GM19099 (cell line): Measurements from ENCODE around the gene CARS1.

Source experiments
- POLR2A ChIP-seq: IDR thresholded peaks from 3 replicates; pipeline ENCODE4 v1.6.1; 2011; ENCODE audit warnings: low read depth; ENCODE audit not compliant: insufficient read length; ENCODE audit errors: extremely low read depth

The CARS1 gene

DNA sequence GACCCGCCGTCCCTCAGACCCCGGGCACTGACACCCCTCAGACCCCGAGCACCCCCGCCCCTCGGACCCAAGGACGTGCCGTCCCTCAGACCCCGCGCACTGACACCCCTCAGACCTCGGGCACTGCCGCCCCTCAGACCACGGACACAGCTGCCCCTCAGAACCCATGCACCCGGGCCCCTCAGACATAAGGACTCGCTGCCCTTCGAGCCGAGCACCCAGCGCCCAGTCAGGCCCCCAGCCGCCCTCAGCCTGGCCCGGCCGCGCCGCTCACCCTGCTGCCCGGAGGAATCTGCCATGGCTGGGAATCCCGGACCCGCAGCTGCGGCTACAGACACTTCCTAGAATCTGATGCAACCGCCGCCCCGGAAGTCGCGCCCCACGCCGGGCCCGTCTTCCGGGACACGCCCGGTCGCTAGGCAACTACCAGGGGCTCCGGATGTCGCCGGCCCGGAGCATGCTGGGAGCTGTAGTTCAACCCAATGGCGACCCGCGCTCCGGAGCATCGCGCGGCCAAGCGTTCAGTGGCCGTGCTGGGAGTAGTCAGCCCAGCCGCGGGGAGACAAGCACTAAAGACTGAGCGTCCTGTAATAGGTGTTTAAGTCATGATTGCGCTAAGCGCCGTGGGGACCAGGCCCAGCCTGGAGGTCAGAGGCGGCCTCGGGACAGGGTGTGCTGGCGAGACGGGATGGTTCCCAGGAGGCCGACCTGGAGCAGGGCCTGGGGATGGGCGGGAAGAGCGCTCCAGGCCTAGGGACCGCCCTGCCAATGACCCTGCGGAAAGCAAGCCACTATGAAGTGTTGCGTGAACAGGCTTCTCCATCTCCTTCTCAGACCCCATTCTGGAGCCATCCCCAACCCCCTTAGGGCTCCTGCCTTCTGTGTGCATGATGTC, at the start of gene CARS1:
Gene CARS1 (minus strand): TSS at position 355 of the 895 bp plus-strand sequence. CDS start 56 bp downstream, at position 299.
- peak; percentile 76 for TF ChIP-seq POLR2A

DNA sequence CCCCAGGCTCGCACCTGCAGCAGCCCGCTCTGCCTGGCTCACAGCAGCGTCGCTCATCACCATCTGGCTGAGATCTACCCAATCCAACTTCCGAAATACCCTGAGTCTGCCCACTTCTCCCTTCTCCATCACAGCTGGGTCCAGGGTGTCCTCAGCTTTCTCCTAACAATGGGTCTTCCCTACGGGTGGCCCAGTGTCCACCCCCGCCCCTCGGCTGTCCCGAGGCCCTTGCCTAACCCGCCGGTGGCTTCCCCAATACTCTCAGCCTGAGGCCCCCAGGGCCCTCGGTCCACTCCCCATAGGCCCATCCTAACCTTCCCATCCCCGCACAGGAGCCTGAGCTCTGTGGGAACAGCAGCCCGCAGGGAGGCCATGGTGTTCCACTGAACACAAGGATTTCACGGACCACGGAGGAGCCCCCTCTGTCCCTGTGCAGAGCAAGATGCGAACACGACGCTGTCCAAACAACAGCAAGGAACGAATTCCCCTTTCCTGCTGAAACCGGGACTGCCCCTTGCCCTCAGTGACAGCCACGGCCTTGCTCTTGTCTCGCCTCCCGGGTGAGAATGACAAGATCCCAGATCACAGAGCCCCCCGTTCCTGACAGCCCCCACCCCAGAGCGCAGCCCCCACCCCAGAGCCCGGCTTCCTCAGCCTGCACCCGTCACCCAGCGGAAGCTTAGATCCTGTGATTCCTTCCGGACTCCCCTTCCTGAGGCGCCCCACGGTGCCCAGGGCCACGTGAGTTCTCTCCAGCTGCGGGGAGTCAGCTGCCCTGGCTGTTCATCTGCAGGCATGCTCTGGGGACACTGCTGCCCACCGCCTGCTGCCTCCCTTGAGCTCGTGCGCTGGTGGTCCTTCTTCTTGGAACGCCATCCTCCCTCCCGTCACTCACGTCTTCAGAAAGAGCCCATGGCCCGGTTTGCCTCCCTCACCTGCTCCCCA, 48.8 kb upstream of the CARS1 start:
- no peak for TF ChIP-seq POLR2A

DNA sequence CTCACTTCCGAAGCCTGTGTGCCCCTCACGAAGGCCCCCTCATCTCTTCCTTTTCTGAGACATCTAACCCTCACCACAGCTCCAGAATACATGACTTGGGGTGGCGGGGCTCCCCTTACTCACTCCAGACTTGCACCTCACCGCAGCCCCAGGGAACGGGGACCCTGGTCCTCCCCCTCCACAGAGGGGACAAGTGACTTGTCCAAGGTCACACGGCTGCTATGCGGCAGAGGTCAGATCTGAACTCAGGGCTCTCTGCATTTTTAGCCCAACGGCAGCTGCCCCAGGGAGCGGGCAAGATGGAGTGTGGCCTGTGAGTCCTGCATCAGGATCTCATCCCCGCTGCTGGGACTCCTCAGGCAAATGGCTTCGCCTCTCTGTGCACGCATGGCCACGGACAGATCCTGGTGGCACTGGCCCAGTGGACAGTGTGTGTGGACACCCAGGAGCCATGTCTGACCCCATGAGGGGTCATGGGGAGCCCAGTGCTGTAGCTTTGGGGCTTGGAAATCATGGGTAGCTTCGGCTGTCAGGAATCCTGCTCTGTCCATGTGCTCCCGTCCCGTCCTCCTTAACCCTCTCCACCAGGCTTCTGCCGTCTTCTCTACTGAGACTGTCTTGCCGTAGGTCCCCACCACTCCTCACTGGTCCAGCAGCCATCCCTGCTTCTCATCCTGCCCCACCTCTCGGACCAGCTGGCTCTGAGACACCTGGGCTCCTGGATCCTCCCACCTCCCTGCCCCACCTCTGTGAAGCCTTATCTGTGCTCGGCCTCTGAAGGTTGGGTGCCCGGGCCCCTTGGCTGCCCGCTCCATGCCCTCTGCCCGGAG, 48.0 kb upstream of the CARS1 start:
- no peak for TF ChIP-seq POLR2A

DNA sequence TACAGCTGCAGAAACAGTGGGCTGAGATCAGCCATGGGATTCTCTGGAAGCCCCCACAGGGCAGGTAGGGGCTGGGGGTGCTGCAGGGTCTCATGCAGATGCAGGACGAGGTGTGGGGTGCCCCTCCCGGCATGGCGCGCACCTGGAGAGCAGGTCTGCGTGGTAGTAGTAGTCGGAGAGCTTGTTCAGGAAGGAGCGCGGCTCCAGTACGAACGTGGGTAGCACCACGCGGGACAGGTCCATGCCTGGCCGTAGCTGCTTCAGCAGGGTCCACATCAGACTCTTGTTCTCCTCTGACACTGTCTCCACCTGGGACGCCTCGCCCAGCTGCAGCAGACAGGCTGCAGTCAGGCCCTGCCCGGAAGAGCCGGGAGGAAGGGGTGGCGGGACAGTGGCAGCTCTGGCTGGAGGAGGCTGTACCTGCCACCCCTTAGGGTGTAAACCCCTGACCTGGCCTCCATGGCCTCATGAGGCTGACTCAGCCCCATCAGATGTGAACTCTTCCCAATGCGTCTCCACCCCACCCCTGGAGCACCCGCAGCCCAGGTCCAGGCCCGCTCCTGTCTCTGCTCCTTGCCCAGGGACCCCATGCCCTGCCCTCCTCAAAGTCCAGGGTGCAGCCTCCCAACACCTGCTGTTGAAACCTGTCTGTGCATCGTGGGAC, 47.0 kb upstream of the CARS1 start:
- no peak for TF ChIP-seq POLR2A

DNA sequence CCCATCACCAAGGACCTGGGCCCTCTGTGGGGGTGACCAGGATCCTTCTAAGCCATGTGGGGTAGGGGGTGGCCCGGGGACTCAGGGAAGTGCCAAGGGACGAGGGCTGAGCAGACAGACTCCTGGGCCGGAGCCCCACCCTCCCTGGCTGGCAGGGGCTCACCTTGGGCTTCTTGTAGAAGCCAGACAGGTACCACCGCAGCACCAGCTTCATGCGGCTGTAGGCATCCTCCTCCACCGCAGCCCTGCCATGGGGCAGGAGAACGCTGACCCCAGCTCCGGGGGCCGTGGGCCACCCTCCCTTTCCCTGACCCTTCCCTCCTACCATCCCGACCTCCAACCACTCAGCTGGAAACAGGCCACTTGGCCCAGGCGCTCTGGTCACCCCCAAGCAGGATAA, 45.9 kb upstream of the CARS1 start:
- no peak for TF ChIP-seq POLR2A

DNA sequence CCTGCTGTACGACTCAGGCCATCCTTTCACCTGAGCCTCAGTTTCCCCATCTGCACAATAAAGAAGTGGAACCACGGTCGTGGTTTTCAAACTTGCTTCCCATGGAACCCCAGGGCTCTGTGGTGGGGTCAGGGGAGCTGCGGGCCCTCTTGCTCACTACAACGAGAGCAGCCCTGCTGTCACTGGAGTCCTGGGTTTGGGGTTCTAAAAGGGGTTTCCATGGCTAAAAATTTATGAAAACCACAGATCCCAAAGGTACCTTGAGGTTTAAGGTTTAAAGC, 45.4 kb upstream of the CARS1 start:
- TF ChIP-seq POLR2A = no peak

DNA sequence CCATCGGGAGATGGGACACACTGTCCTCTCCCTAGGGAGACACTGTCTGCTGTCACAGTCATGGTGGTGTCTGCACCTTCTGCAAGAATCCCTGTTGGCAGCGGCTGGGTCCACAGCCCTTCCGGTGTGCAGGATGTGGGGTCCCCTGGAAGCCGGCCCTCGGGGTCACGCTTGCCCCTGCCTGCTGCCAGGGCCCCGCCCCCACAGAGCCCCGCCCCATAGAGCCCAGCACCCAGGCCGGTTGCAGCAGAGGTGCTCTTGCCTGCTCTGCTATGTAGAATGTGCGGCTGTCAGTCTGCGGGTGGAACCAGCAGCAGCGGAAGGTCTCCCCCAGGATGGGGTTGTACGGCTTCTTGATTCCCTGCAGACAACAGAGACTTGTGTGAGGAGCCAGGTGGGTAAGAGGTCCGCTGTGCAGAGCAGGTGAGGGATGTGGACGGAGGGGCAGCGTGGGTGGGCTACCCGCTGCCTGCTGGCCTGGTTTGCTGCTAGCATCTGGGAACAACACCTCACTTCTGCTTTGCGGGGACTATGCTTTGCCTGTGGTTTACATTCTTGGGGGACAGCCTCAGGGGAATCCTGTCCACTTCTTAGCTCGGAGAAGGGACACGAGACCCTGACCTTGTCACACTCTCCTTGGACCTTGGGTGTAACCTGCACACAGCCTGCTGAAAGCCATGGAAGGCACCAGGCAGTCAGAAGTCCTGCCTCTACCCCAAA, 44.9 kb upstream of the CARS1 start:
- TF ChIP-seq POLR2A = no peak

DNA sequence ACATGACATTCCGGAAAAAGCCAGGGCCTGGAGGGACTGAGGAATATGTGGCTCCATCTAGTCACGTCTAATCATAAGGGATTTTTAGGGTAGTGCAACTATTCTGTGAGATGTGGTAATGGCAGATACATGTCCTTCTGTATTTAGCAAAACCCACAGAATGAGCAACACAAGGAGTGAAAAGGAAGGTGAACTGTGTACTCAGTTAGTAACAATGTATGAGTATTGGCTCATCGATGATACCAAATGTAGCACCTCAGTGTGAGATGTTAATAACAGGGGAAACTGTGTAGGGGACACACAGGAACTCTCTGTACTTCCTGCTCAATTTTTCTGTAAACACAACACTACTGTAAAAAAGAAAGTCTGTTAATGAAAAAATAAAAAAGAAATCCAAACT, 42.0 kb upstream of the CARS1 start:
- TF ChIP-seq POLR2A = no peak

DNA sequence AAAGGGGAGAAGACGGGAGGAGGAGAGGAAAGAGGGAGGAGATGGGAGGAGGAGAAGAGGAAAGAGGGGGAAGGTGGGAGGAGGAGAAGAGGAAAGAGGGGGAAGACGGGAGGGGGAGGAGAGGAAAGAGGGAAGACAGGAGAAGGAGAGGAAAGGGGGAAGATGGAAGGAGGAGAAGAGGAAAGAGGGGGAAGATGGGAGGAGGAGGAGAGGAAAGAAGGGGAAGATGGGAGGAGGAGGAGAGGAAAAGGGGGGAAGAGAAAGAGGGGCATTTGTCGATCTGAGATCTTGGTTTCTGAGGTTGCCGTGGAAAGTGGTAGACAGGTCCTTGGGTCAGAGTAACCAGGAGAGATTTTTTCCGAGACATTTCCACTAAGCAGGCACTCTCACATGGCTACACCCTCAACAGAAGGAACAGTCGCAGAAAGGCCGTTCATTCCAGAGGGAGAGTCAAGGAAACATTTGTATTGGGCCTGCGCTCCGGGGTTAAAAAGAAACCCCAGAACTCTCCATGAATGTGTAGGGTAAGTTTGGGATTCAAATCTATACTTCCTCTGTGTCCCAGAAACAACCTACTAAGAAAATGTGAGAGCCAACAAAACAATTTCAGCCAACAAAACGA, 39.8 kb upstream of the CARS1 start:
- no peak for TF ChIP-seq POLR2A

DNA sequence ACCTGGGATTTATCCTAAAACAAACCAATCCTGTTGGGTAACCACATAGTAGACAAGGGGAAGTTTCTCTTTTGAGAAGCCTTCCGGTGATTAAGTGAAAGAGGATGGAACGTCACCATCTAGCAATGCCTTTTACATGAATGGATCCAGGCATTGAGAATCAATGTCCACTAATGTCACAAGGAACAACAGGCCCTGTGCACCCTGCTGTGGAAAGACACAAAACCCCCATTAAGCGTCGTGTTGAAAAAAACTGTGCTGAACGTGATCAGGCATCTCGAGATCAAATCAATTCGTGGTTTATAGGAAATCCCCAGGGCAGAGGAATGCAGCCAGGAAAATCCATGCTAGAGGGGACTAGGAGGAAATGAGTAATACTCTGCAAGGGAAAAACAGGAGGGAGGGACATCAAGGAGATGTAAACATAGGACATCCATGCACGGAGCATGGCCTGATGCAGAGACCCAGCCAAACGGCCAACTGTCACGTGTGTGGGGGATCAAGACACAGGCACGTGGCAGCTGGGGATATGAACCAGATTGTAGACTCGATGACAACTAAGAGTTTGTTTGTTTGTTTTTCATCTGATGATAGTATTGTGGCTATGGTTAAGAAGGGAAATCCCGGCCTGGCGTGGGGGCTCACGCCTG, 38.6 kb upstream of the CARS1 start:
- no peak for TF ChIP-seq POLR2A

DNA sequence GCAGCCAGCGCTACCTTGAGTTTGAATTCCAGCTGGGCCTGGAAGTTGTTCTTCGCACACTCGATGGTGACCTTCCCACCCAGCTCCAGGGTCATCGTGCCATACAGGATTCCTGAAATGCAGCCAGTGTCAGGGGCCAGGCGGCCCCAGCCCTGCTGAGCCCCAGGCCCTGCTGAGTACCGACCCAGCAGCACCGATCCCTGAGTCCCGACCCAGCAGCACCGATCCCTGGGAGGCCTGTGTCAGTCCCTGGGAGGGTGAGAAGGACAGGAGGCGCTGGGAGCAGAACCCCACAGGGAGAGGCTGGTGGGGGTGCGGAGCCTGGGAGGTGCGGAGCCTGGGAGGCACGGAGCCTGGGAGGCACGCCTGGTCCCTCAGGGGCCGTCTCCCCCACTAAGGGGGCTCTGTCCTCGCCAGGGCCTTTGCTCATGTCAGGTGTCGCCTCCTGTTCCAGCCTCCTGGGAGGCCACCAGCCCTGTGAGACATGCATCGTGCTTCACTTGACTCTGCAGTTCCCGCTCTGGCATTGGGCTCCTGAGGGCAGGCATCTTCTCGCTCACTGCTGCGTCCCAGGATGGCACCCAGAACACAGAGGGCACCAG, 37.1 kb upstream of the CARS1 start:
- TF ChIP-seq POLR2A = no peak
